K562 (cell line): Measurements from ENCODE around the gene HYOU1. TPM values are rescaled to one million over a fixed set of nuclear protein-coding genes. Genes with fewer than 3 reads are reported as not detected.

Experiments used
- BMI1 ChIP-seq: fragments of 150-350 bp; IDR thresholded peaks from 2 replicates; pipeline ENCODE4 v1.6.1; 2014; ENCODE audit warnings: low read length
- DPF2 ChIP-seq: fragments of 450-650 bp; IDR thresholded peaks from 2 replicates; pipeline ENCODE4 v1.6.1; 2016
- ELF2 ChIP-seq: fragments of 250-450 bp; sonication (Bioruptor Pico); IDR thresholded peaks from 2 replicates; pipeline ENCODE4 v1.5.0; 2021; ENCODE audit warnings: mild to moderate bottlenecking
- FOSL1 ChIP-seq: fragments of 200-800 bp; sonication (Bioruptor generic); conservative IDR thresholded peaks from 2 replicates; pipeline ENCODE4 v1.6.1; 2016; ENCODE audit warnings: missing genetic modification characterization, missing compliant biosample characterization
- GABPB1 ChIP-seq: sonication (generic); formaldehyde crosslinking; IDR thresholded peaks from 2 replicates; pipeline ENCODE4 v1.8.0; 2022; ENCODE audit warnings: mild to moderate bottlenecking, missing genetic modification reagents
- HDAC1 ChIP-seq, 2 experiments: fragments of 450-650 bp; IDR thresholded peaks; 2 replicates each; pipeline ENCODE4 v1.6.1; 2016 to 2017; ENCODE audit warnings: inconsistent platforms in 1 of 2, mild to moderate bottlenecking in 1 of 2, moderate library complexity in 1 of 2
- MAZ ChIP-seq, 2 experiments: fragments of 450-650 bp in 1 of 2; sonication (generic) in 1 of 2; formaldehyde crosslinking; IDR thresholded peaks in 1 of 2; conservative IDR thresholded peaks in 1 of 2; 2 replicates each; pipeline versions ENCODE4 v1.4.0 to v1.5.0; 2020; ENCODE audit warnings: mild to moderate bottlenecking in 1 of 2, missing genetic modification reagents in 1 of 2
- MEF2A ChIP-seq: IDR thresholded peaks from 2 replicates; pipeline ENCODE4 v1.6.1; 2011; ENCODE audit warnings: low read depth, mild to moderate bottlenecking, low read length, moderate library complexity; ENCODE audit not compliant: control insufficient read depth
- NR1H2 ChIP-seq: sonication (generic); formaldehyde crosslinking; IDR thresholded peaks from 2 replicates; pipeline ENCODE4 v1.4.0; 2020; ENCODE audit warnings: mild to moderate bottlenecking, missing genetic modification reagents
- PHB2 ChIP-seq: fragments of 450-650 bp; IDR thresholded peaks from 2 replicates; pipeline ENCODE4 v1.6.1; 2017; ENCODE audit warnings: low read depth
- SAFB ChIP-seq: fragments of 200-400 bp; formaldehyde crosslinking; IDR thresholded peaks from 2 replicates; pipeline ENCODE4 v1.6.1; 2017; ENCODE audit warnings: low read depth, low read length, borderline replicate concordance
- SMAD1 ChIP-seq: fragments of 150-350 bp; IDR thresholded peaks from 2 replicates; pipeline ENCODE4 v1.6.1; 2014; ENCODE audit warnings: low read length, low read depth; ENCODE audit not compliant: partially characterized antibody
- TCF3 ChIP-seq: sonication (generic); formaldehyde crosslinking; IDR thresholded peaks from 2 replicates; pipeline ENCODE4 v1.4.0; 2020; ENCODE audit warnings: mild to moderate bottlenecking, missing genetic modification reagents
- TCFL5 ChIP-seq: fragments of 250-450 bp; sonication (Bioruptor Pico); conservative IDR thresholded peaks from 2 replicates; pipeline ENCODE4 v1.6.1; 2021; ENCODE audit warnings: mild to moderate bottlenecking, moderate library complexity, matching md5 sums
- ZNF12 ChIP-seq: sonication (generic); formaldehyde crosslinking; IDR thresholded peaks from 2 replicates; pipeline ENCODE4 v1.4.0; 2020; ENCODE audit warnings: mild to moderate bottlenecking, missing genetic modification reagents
- ZNF589 ChIP-seq: fragments of 200-800 bp; sonication (Bioruptor generic); IDR thresholded peaks from 2 replicates; pipeline ENCODE4 v1.6.1; 2016; ENCODE audit warnings: low read depth, missing genetic modification characterization, missing compliant biosample characterization
- polyA plus RNA-seq, 8 experiments: library from polyadenylated mRNA; depleted of rRNA in 4 of 8; stranded (reverse) in 5 of 8; unstranded in 3 of 8; fragments of >200 nt; fragmentation: Nextera tagmentation in 2 of 8; fragmentation: Illumina TruSeq in 1 of 8; extraction: Ambion mirVana in 2 of 8; extraction: Trizol in 1 of 8; gene quantifications; 2 replicates each; pipeline versions ENCODE4 v1.2.1 to v1.2.3, GENCODE V29; 2011 to 2014; ENCODE audit warnings: inconsistent platforms in 1 of 8, missing spikeins in 1 of 8
- total RNA-seq, 7 experiments: library from RNA; depleted of rRNA in 6 of 7; stranded (reverse); fragments of >200 nt in 6 of 7; fragmentation: Illumina TruSeq in 2 of 7; extraction: Trizol in 2 of 7; gene quantifications; 2 replicates each; pipeline versions ENCODE4 v1.2.1 to v1.2.3, GENCODE V29; 2011 to 2021; ENCODE audit warnings: low replicate concordance in 1 of 7
- TF ChIP-seq, protein P1 (sequence below): fragments of 450-650 bp; IDR thresholded peaks from 2 replicates; pipeline ENCODE4 v1.7.0; 2016; ENCODE audit warnings: borderline replicate concordance
- TF ChIP-seq, protein P2 (sequence below): fragments of 250-450 bp; sonication (Bioruptor Pico); IDR thresholded peaks from 2 replicates; pipeline ENCODE4 v1.5.0; 2021; ENCODE audit warnings: mild to moderate bottlenecking, moderate library complexity
- TF ChIP-seq, protein P3 (sequence below): sonication (generic); formaldehyde crosslinking; IDR thresholded peaks from 2 replicates; pipeline ENCODE4 v1.5.0; 2020; ENCODE audit warnings: missing genetic modification reagents
- TF ChIP-seq, protein P4 (sequence below): fragments of 250-450 bp; sonication (Bioruptor Pico); IDR thresholded peaks from 2 replicates; pipeline ENCODE4 v1.5.1; 2021; ENCODE audit warnings: mild to moderate bottlenecking
- TF ChIP-seq, protein P5 (sequence below): fragments of 250-450 bp; sonication (Bioruptor Pico); IDR thresholded peaks from 2 replicates; pipeline ENCODE4 v1.6.1; 2021; ENCODE audit warnings: mild to moderate bottlenecking

The HYOU1 gene
- total and polyA plus RNA-seq, 9 of the 15 experiments (the other 6 are each of a cell fraction or from before 2014, with no cell fraction given): 19.5 to 197 (median 128) TPM

DNA sequence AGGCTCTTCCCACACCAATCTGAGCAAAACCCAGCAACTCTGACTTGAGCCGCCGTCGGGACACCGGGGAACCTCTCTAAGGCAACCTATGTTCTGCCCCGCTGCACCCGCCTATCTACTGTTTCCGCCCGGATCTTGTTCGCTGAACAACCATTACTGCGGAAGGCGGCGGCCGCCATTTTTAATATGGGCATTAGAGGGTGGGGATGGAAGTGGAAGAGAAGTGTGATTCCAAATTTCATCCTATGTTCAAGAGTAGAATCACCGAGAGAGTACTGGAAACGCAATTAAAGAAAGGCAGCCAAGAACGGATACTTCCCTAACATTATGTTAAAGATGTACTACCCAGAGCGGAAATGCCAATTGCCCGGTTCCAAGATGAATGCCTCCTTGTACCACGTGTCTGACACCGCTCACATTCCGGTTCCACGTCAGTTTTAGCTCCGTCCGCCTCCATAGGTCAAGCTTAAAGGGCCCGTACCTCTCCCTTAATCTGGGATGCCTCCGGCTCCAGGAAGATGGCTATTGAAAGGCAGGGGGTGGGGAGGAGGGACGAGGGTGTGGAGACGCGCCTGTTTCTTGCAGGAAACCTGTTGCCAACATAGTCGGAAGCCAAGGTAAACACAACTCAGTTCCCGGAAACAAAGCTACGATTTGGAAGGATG, 44.9 kb upstream of the HYOU1 start, which contains the start of gene DPAGT1 (continued):
- TF ChIP-seq FOSL1 (peak; percentile 67), ZNF589 (CRISPR knock-in tag) (no peak), SAFB (no peak), ZNF12 (no peak), TCF3 (CRISPR knock-in tag) (no peak), SMAD1 (peak; percentile 22), PHB2 (no peak), ELF2 (CRISPR knock-in tag) (peak; percentile 83), MAZ (CRISPR knock-in tag; conservative IDR thresholded peaks at IDR 0.05 in 1 of 2, IDR thresholded peaks at IDR 0.05 in 1 of 2) (peak; percentile 28 to 52; a peak in 2 of 4 replicates), BMI1 (no peak), TCFL5 (CRISPR knock-in tag) (no peak), MEF2A (no peak), NR1H2 (0 out of 2 replicates have a peak, but pooled peaks have one; percentile 38), HDAC1 (IDR thresholded peaks at IDR 0.05) (peak in 1 of 2 experiments; percentile 95; a peak in 2 of 4 replicates), DPF2 (peak; percentile 10; the same call in 1 of the 2 replicates), GABPB1 (CRISPR knock-in tag) (peak; percentile 96)
- TF ChIP-seq, protein P1, sequence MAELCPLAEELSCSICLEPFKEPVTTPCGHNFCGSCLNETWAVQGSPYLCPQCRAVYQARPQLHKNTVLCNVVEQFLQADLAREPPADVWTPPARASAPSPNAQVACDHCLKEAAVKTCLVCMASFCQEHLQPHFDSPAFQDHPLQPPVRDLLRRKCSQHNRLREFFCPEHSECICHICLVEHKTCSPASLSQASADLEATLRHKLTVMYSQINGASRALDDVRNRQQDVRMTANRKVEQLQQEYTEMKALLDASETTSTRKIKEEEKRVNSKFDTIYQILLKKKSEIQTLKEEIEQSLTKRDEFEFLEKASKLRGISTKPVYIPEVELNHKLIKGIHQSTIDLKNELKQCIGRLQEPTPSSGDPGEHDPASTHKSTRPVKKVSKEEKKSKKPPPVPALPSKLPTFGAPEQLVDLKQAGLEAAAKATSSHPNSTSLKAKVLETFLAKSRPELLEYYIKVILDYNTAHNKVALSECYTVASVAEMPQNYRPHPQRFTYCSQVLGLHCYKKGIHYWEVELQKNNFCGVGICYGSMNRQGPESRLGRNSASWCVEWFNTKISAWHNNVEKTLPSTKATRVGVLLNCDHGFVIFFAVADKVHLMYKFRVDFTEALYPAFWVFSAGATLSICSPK: no peak
- TF ChIP-seq, protein P2, sequence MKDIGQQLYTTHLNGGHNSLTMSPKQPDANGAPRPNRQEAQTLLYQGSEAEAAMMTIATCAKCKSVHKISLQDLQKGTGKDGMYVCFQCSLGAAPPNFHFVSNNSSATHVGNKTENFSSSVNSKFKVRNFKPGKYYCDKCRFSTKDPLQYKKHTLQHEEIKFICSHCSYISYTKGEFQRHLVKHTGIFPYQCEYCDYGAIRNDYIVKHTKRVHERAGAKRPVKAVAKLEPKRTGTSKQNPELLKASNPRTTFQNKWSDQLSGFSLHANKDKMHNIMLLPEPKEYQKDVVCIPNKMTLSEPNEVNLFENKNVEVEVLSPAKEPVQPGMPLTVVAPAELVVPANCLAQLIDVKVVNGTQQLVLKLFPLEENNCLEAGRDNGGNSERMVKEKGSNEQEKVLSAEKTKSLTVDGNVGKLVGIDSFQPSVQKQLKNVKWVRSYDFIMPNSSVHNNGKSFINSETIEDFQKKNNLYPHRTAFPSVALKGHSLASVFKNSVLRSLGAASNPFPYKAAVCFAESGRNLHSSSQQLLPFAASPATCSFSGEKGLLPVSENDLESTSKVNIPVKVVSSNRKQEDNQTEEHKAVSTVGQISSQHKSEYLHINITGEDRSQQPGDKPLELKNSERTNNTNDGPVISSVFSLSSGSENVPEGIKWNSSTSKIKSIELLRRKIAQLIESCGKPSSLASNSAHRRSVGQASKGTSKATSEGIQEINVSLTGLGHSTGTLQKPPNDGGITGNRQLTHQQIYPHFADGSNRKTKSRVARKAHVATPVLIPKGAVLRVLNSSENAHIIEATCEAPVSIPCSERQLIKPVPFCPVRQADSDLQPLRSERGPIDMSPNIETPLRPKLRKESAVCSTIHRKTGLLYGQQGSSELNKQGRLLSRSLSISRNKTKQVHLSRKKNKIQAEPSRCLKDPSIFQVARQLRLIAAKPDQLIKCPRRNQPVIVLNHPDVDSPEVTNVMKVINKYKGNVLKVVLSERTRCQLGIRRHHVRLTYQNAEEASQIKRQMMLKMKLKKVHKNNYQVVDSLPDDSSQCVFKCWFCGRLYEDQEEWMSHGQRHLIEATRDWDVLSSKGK (CRISPR knock-in tag): no peak
- TF ChIP-seq, protein P3, sequence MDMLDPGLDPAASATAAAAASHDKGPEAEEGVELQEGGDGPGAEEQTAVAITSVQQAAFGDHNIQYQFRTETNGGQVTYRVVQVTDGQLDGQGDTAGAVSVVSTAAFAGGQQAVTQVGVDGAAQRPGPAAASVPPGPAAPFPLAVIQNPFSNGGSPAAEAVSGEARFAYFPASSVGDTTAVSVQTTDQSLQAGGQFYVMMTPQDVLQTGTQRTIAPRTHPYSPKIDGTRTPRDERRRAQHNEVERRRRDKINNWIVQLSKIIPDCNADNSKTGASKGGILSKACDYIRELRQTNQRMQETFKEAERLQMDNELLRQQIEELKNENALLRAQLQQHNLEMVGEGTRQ: peak; percentile 87
- TF ChIP-seq, protein P4, sequence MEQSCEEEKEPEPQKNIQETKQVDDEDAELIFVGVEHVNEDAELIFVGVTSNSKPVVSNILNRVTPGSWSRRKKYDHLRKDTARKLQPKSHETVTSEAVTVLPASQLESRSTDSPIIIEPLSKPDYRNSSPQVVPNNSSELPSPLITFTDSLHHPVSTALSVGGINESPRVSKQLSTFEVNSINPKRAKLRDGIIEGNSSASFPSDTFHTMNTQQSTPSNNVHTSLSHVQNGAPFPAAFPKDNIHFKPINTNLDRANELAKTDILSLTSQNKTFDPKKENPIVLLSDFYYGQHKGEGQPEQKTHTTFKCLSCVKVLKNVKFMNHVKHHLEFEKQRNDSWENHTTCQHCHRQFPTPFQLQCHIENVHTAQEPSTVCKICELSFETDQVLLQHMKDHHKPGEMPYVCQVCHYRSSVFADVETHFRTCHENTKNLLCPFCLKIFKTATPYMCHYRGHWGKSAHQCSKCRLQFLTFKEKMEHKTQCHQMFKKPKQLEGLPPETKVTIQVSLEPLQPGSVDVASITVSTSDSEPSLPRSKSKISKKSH (CRISPR knock-in tag): no peak
- TF ChIP-seq, protein P5, sequence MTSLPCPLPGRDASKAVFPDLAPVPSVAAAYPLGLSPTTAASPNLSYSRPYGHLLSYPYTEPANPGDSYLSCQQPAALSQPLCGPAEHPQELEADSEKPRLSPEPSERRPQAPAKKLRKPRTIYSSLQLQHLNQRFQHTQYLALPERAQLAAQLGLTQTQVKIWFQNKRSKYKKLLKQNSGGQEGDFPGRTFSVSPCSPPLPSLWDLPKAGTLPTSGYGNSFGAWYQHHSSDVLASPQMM (CRISPR knock-in tag): no peak
